ENCODE data around the gene SLC66A1. TPM values are rescaled to one million over a fixed set of nuclear protein-coding genes. Genes with fewer than 3 reads are reported as not detected.

SLC66A1 gene
- total and polyA plus RNA-seq, 2 of the 13 experiments (the other 11 are each of a cell fraction or from before 2014, with no cell fraction given) = 15.4 to 18.9 TPM

- TF ChIP-seq ZBTB20 (CRISPR knock-in tag; IDR thresholded peaks at IDR 0.05; ENCODE audit: borderline replicate concordance, low read depth) (no peak), ZMAT3 (CRISPR knock-in tag; conservative IDR thresholded peaks at IDR 0.05) (no peak), ZNF691 (CRISPR knock-in tag; IDR thresholded peaks at IDR 0.05; ENCODE audit: borderline replicate concordance, low read depth) (no peak), FOXO1 (CRISPR knock-in tag; IDR thresholded peaks at IDR 0.05) (no peak), SCMH1 (CRISPR knock-in tag; IDR thresholded peaks at IDR 0.05; ENCODE audit: borderline replicate concordance) (no peak), EP300 (IDR thresholded peaks at IDR 0.05; ENCODE audit: low read depth in 2 of 2, low read length in 2 of 2) (no peak), EP300 (CRISPR knock-in tag; IDR thresholded peaks at IDR 0.05; ENCODE audit: borderline replicate concordance) (no peak), ZNF30 (CRISPR knock-in tag; IDR thresholded peaks at IDR 0.05) (no peak), BRCA1 (CRISPR knock-in tag; IDR thresholded peaks at IDR 0.05) (no peak), ZNF292 (CRISPR knock-in tag; IDR thresholded peaks at IDR 0.05; ENCODE audit: borderline replicate concordance, low read depth) (no peak), ZNF225 (CRISPR knock-in tag; IDR thresholded peaks at IDR 0.05) (no peak), ZNF18 (CRISPR knock-in tag; IDR thresholded peaks at IDR 0.05; ENCODE audit: insufficient replicate concordance) (no peak), ISX (CRISPR knock-in tag; conservative IDR thresholded peaks at IDR 0.05) (no peak), ZNF180 (CRISPR knock-in tag; IDR thresholded peaks at IDR 0.05; ENCODE audit: borderline replicate concordance, low read depth) (no peak), KDM5A (IDR thresholded peaks at IDR 0.05; ENCODE audit: borderline replicate concordance, low read length) (no peak), ZSCAN29 (CRISPR knock-in tag; conservative IDR thresholded peaks at IDR 0.05) (no peak), ZNF672 (CRISPR knock-in tag; IDR thresholded peaks at IDR 0.05) (no peak)
- no peaks in the 10 kb centered on the region for H3K79me2 ChIP-seq (ENCODE audit: insufficient read depth, low read length)
- H3K36me3 ChIP-seq (replicated peaks in 1 of 2; ENCODE audit: control insufficient read depth in 1 of 2, insufficient read depth in 2 of 2, low read length in 2 of 2) = peaks cover 18 to 54% of the 10 kb centered on the region in 2 experiments
- ChIA-PET POLR2A (interaction anchor here (0.9 kb wide), 1 partner anchor 12 kb away, joined by 5 read pairs; the partner anchor contains the start of genes AKR7A2 and SLC66A1), CTCF (ENCODE audit: low intra/inter-chr PET ratio, low total read pairs) (no interaction called here)
- H3K4me1 ChIP-seq (ENCODE audit: insufficient read depth, low read length) = no peaks in the 10 kb centered on the region
- BruUV-seq (replicated peaks) = no TSS peak
- H2AFZ ChIP-seq (ENCODE audit: low read length) = no peak overlapping the region
- no peak for FAIRE-seq
- H3K4me3 ChIP-seq (replicated peaks in 1 of 3; ENCODE audit: insufficient read depth in 1 of 3, low read depth in 2 of 3, low read length in 3 of 3) = no peak overlapping the region
- intact Hi-C loops (cut with micrococcal nuclease; ENCODE audit: unreplicated experiment) = no loop called here
- no peak overlapping the region for H3K9ac ChIP-seq (ENCODE audit: insufficient read depth, low read depth, low read length)
- H3K27ac ChIP-seq (ENCODE audit: extremely low read length, insufficient read depth, low read length) = no peak overlapping the region
- H3K9me3 ChIP-seq (ENCODE audit: low read length) = no peaks in the 10 kb centered on the region
- no peaks in the 10 kb centered on the region for H4K20me1 ChIP-seq (ENCODE audit: insufficient read depth, low read length)
- no peak for DNase-seq (ENCODE audit: low spot score)
- no peak overlapping the region for H3K4me2 ChIP-seq (ENCODE audit: low read depth, low read length)
- ATAC-seq = no peak
- H3K27me3 ChIP-seq (ENCODE audit: control insufficient read depth in 1 of 2, insufficient read depth in 2 of 2, low read length in 2 of 2) = no peaks in the 10 kb centered on the region
- in situ Hi-C loops (cut with HindIII; ENCODE audit: extremely low pct_ligation_motif_present, low pct_unique_long_range_greater_than_20kb) = no loop called here
- 90% methylated on average over 13 of the region's 23 CpGs for WGBS (ENCODE audit: low lambda C conversion rate)
Measured at GRCh38 chr1:19323987-19324664, 12.0 kb downstream of the SLC66A1 start.

Measured in HepG2 (cell line).